HEK293T (cell line): ENCODE results near the gene PCAT7.

ENCODE experiments used
- ARNT ChIP-seq: fragments of 450-650 bp; IDR thresholded peaks from 2 replicates; pipeline ENCODE4 v1.6.1; 2017; ENCODE audit warnings: mild to moderate bottlenecking
- CTBP1 ChIP-seq: fragments of 450-650 bp; IDR thresholded peaks from 2 replicates; pipeline ENCODE4 v1.6.1; 2016; ENCODE audit warnings: borderline replicate concordance
- FOXK2 ChIP-seq: fragments of 450-650 bp; IDR thresholded peaks from 2 replicates; pipeline ENCODE4 v1.6.1; 2016; ENCODE audit warnings: mild to moderate bottlenecking
- FOXM1 ChIP-seq: fragments of 450-650 bp; IDR thresholded peaks from 2 replicates; pipeline ENCODE4 v1.6.1; 2017; ENCODE audit warnings: mild to moderate bottlenecking, borderline replicate concordance
- SP1 ChIP-seq: fragments of 450-650 bp; IDR thresholded peaks from 2 replicates; pipeline ENCODE4 v1.6.1; 2017
- SUZ12 ChIP-seq: fragments of 450-650 bp; IDR thresholded peaks from 2 replicates; pipeline ENCODE4 v1.6.1; 2016; ENCODE audit warnings: mild to moderate bottlenecking

DNA sequence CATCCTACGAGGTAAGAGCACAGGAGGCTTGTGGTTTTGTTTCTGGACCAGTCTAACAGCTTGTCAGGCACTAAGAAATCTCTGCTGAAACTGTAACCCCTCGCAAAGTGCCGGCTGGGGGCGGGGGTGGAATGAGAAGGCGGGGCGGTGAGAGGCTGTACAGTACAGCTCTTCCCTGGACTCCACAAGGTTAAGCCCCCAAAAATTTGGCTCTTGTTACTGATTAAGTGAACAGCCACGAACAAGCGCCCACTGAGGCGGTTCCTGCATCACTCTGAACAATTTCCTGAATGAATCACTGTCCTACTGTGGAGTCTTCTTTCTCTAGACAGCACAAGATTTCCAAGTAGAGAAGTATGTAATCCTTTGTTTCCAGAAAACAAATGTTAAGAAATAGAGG lies 31.9 kb downstream of the PCAT7 start:
- TF ChIP-seq SUZ12 (no peak), ARNT (no peak), FOXM1 (no peak), CTBP1 (no peak), FOXK2 (no peak), SP1 (no peak)
